Measurements from ENCODE around the gene MPRIP.

Gene MPRIP

DNA sequence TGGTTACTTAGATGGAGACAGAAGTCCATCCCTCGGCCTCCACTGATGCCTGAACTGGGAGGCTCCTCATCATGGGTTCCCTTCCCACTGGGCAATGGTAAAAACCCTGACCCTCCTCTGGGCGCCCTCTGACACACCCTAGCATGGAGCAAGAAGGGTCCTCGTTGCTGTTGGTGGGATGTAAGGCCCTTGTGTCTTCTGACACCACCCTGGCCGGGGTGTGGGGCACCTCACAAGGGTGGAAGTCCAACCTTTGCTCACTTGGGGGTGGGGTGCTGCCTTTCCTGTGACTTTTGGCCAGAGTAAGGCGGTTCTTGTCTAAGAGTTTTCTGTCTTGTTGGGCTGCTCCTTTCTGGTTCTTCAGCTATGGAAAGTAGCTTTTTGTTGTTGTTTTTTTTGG is 28.7 kb downstream of the MPRIP start:
- in situ Hi-C loops (cut with HindIII; ENCODE audit: low pct_unique_long_range_greater_than_20kb, low sequenced_read_pairs): no loop called here

DNA sequence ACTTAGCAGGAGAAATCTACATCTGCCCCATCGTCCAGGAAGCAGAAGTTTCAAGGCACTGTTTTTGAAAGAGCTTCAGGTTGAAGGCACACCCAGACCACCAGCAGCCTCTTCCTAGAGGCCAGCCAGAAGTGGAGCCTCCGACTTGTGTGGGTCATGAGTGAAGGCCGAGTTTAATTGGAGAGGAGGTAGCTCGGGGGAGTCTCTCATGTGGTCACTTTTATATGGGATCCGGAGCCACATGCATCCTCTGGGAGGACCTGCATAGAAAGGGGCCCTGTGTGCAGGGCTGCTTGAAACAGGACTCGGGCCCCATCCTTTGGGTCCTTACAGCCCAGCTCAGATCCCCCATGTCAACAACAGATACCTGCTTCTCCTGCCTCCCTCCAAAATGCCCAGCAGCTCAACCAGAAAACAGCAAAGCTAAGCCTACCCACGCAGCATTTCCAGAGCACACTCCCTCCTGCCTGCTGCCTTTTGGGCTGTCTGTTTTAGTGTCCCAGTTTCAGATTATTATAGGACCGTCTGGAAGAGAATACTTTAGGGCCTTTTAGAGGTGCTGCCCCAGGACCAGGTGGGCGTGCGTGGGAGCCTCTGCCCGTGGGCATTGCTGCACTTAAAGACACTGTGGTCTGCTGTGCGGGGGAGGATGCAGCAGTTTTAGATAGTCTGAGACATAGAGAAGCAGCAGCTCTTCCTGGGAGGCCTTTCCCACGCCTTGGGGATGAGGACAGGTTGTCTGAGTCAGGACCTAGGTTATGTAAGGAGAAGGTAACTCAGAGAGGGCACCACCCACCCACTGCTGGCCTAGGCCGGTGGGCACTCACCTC is 29.5 kb downstream of the MPRIP start:
- no peak for DNase-seq (ENCODE audit: low read depth in 1 of 2, low spot score in 1 of 2)
- no peak for TF ChIP-seq JUND (IDR thresholded peaks at IDR 0.05; ENCODE audit: low read depth)
- in situ Hi-C loops (cut with HindIII; ENCODE audit: low pct_unique_long_range_greater_than_20kb, low sequenced_read_pairs): no loop called here

More for the DNA sequence above, 28.7 kb downstream of the MPRIP start:
- no peak for DNase-seq (ENCODE audit: low read depth in 1 of 2, low spot score in 1 of 2)
- TF ChIP-seq JUND (IDR thresholded peaks at IDR 0.05; ENCODE audit: low read depth): no peak

DNA sequence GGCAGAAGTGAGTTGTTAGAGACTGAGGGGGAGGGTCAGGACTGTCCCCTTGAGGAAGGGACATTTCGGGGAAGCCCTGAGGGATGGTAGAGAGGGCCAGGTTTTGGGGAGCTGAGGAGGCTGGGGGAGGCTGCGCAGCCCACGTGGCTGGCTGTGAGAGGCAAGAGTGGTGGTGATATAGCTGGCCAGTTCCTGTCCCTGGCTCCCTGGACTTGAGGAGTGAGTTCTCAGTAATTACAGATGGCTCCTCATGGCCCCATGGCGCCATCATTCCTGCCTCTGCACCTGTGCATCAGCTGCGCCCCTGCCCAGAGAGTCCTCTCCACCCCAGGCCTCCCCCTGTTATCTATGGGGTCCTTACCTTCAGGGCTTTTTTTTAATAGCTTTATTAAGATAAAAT is 30.3 kb downstream of the MPRIP start:
- in situ Hi-C loops (cut with HindIII; ENCODE audit: low pct_unique_long_range_greater_than_20kb, low sequenced_read_pairs): no loop called here
- TF ChIP-seq JUND (IDR thresholded peaks at IDR 0.05; ENCODE audit: low read depth): no peak
- no peak for DNase-seq (ENCODE audit: low read depth in 1 of 2, low spot score in 1 of 2)

DNA sequence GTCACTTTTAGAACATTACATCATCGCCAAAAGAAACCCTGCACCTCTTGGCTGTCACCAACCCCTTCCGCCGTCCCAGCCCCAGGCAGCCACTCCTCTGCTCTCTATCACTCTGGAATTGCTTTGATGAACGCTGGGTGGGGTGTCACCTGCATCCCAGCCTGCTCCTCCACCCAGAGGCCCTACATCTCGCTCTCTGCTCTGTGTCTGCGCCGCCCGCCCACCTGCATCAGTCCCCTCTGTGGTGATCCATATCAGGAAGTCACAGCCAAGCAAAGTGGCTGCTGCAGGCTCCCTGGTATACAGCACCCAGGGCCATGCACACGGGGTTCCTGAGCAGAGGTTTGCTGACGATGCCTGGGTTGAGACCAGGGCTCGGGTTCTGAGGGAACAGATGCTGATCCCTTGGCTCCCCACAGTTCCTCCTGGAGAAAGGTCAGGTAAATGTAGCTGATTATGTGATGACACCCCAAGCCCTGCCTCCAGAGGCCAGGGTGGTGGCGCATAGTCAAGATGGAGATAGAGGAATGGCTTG is 30.8 kb downstream of the MPRIP start:
- no peak for TF ChIP-seq JUND (IDR thresholded peaks at IDR 0.05; ENCODE audit: low read depth)
- DNase-seq (ENCODE audit: low read depth in 1 of 2, low spot score in 1 of 2): no peak
- in situ Hi-C loops (cut with HindIII; ENCODE audit: low pct_unique_long_range_greater_than_20kb, low sequenced_read_pairs): no loop called here

DNA sequence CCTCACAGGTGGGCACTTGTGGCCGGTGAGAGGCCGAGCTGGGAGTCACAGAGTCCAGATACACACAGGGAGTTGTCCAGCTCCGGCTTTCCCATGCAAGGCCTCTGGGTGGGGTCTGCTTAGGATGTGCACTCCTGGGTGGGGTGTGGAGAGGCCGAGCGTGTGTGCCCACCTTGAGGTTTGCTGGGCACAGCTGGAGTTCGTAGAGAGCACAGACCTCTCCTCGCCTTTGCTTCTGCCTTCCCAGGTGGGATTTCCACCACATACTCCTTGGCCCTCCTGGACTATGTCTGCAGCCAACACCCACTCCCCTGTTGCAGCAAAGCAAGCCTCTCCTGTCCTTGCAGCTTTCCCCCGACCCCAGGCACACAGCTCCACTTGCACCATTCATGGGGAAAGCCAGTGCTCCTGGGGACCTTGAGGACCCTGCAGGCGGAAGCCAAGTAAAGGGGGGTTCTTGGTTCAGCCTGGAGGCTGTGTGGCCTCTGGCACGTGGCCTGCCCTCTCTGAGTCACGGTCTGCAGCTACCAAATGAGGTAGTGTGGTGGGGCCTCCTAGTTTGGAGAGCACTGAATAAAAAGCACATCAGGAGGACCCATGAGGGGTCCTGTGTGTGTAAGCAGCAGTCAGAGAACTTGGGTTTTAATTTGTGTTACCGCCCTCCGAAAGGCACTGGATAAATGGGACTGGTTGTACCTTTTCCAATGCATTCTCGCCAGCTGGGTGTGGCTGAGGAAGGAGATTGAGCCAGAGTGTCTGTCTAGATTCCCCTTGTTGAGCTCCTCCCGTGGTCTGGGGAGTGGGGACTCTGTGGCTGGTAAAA is 31.5 kb downstream of the MPRIP start:
- DNase-seq (ENCODE audit: low read depth in 1 of 2, low spot score in 1 of 2): no peak
- in situ Hi-C loops (cut with HindIII; ENCODE audit: low pct_unique_long_range_greater_than_20kb, low sequenced_read_pairs): no loop called here
- TF ChIP-seq JUND (IDR thresholded peaks at IDR 0.05; ENCODE audit: low read depth): no peak

- no peak for DNase-seq (ENCODE audit: low read depth in 1 of 2, low spot score in 1 of 2)
- in situ Hi-C loops (cut with HindIII; ENCODE audit: low pct_unique_long_range_greater_than_20kb, low sequenced_read_pairs): no loop called here
- TF ChIP-seq JUND (IDR thresholded peaks at IDR 0.05; ENCODE audit: low read depth): no peak
These were observed 33.0 kb downstream of the MPRIP start for GRCh38 chr17:17075125-17075781.

- in situ Hi-C loops (cut with HindIII; ENCODE audit: low pct_unique_long_range_greater_than_20kb, low sequenced_read_pairs): no loop called here
- TF ChIP-seq JUND (IDR thresholded peaks at IDR 0.05; ENCODE audit: low read depth): no peak
- no peak for DNase-seq (ENCODE audit: low read depth in 1 of 2, low spot score in 1 of 2)
These were observed 33.8 kb downstream of the MPRIP start for GRCh38 chr17:17076066-17076465.

DNA sequence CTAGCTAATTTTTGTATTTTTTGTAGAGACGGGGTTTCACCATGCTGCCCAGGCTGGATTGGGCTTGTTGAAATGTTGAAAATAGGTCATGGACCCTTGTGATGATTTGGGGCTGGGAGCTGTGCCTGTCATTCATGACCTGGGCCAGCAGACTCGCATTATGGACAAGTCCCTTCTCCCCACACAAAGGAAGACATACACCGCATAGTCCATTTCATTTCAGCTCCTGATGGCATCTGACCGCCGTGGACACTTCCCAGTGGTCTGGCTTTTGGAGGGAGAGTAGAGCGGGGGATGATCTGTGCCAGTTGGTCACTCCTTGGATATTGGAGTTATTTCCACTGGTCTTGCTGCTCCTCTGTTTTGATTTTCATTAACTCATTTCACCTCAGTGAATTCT is 34.8 kb downstream of the MPRIP start:
- in situ Hi-C loops (cut with HindIII; ENCODE audit: low pct_unique_long_range_greater_than_20kb, low sequenced_read_pairs): no loop called here
- no peak for DNase-seq (ENCODE audit: low read depth in 1 of 2, low spot score in 1 of 2)
- no peak for TF ChIP-seq JUND (IDR thresholded peaks at IDR 0.05; ENCODE audit: low read depth)

GRCh38 chr17:17077861-17078732 is 35.8 kb downstream of the MPRIP start:
- TF ChIP-seq JUND (IDR thresholded peaks at IDR 0.05; ENCODE audit: low read depth): no peak
- in situ Hi-C loops (cut with HindIII; ENCODE audit: low pct_unique_long_range_greater_than_20kb, low sequenced_read_pairs): no loop called here
- peak in 1 of 2 experiments; percentile 59 for DNase-seq (ENCODE audit: low read depth in 1 of 2, low spot score in 1 of 2)

- DNase-seq (ENCODE audit: low read depth in 1 of 2, low spot score in 1 of 2): no peak
- TF ChIP-seq JUND (IDR thresholded peaks at IDR 0.05; ENCODE audit: low read depth): no peak
- in situ Hi-C loops (cut with HindIII; ENCODE audit: low pct_unique_long_range_greater_than_20kb, low sequenced_read_pairs): no loop called here
These were observed 36.6 kb downstream of the MPRIP start for GRCh38 chr17:17078832-17079231.

GRCh38 chr17:17079336-17079735 is 37.1 kb downstream of the MPRIP start:
- in situ Hi-C loops (cut with HindIII; ENCODE audit: low pct_unique_long_range_greater_than_20kb, low sequenced_read_pairs): no loop called here
- no peak for TF ChIP-seq JUND (IDR thresholded peaks at IDR 0.05; ENCODE audit: low read depth)

DNA sequence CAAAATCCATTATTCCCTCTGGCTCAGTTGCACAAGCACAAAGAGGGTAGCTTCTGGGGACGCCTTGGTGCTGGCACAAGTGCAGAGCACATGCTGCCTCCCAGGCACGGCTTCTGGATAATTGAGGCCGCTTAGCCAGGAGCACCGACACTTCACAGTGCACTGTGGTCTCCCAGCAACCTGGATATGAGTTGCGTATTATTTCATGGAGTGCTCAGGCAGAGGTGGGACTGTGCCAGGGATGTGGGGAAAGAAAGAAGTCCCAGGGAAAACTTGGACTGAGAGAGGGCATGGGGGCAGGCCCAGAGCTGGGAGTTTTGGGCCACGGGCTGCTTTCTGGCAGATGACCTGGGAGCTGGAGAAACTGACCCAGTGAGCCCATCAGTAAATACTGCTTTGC is 37.5 kb downstream of the MPRIP start:
- in situ Hi-C loops (cut with HindIII; ENCODE audit: low pct_unique_long_range_greater_than_20kb, low sequenced_read_pairs): no loop called here
- DNase-seq (ENCODE audit: low read depth in 1 of 2, low spot score in 1 of 2): no peak
- no peak for TF ChIP-seq JUND (IDR thresholded peaks at IDR 0.05; ENCODE audit: low read depth)

More at GRCh38 chr17:17079336-17079735, 37.1 kb downstream of the MPRIP start:
- DNase-seq (ENCODE audit: low read depth in 1 of 2, low spot score in 1 of 2): no peak
